HEK293 (cell line): ENCODE measurements around the gene FAM83E.

Experiments used
- BCL11B ChIP-seq: fragments of 450-650 bp; formaldehyde crosslinking; IDR thresholded peaks from 2 replicates; pipeline ENCODE4 v1.5.1; 2016; ENCODE audit warnings: low read depth, missing biosample characterization, missing genetic modification characterization
- MZF1 ChIP-seq: fragments of 450-650 bp; formaldehyde crosslinking; IDR thresholded peaks from 2 replicates; pipeline ENCODE4 v1.5.1; 2017; ENCODE audit warnings: missing biosample characterization, missing genetic modification characterization, borderline replicate concordance
- RBAK ChIP-seq: fragments of 450-650 bp; formaldehyde crosslinking; IDR thresholded peaks from 2 replicates; pipeline ENCODE4 v1.5.1; 2016; ENCODE audit warnings: missing biosample characterization, missing genetic modification characterization
- REPIN1 ChIP-seq: fragments of 450-650 bp; formaldehyde crosslinking; IDR thresholded peaks from 2 replicates; pipeline ENCODE4 v1.5.1; 2017; ENCODE audit warnings: missing biosample characterization, missing genetic modification characterization, low read depth
- SP2 ChIP-seq: fragments of 450-650 bp; formaldehyde crosslinking; IDR thresholded peaks from 2 replicates; pipeline ENCODE4 v1.5.1; 2016; ENCODE audit warnings: missing biosample characterization, missing genetic modification characterization
- TCF7L2 ChIP-seq: IDR thresholded peaks from 2 replicates; pipeline ENCODE4 v1.6.1; 2011; ENCODE audit warnings: low read depth, mild to moderate bottlenecking, inconsistent platforms, low read length, moderate library complexity, borderline replicate concordance
- YY1 ChIP-seq: fragments of 450-650 bp; formaldehyde crosslinking; IDR thresholded peaks from 2 replicates; pipeline ENCODE4 v1.5.1; 2018; ENCODE audit warnings: missing biosample characterization, missing genetic modification characterization
- ZBTB17 ChIP-seq: fragments of 450-650 bp; formaldehyde crosslinking; IDR thresholded peaks from 2 replicates; pipeline ENCODE4 v1.5.1; 2016; ENCODE audit warnings: missing biosample characterization, missing genetic modification characterization
- ZFHX2 ChIP-seq: fragments of 450-650 bp; formaldehyde crosslinking; conservative IDR thresholded peaks from 2 replicates; pipeline ENCODE4 v1.5.1; 2016; ENCODE audit warnings: missing biosample characterization, missing genetic modification characterization
- ZNF112 ChIP-seq: fragments of 450-650 bp; formaldehyde crosslinking; IDR thresholded peaks from 2 replicates; pipeline ENCODE4 v1.5.0; 2017; ENCODE audit warnings: missing biosample characterization, missing genetic modification characterization
- ZNF157 ChIP-seq: fragments of 450-650 bp; formaldehyde crosslinking; IDR thresholded peaks from 2 replicates; pipeline ENCODE4 v1.5.1; 2016; ENCODE audit warnings: missing biosample characterization, missing genetic modification characterization
- ZNF19 ChIP-seq: fragments of 450-650 bp; formaldehyde crosslinking; IDR thresholded peaks from 2 replicates; pipeline ENCODE4; 2016; ENCODE audit warnings: missing biosample characterization, missing genetic modification characterization, low read depth
- ZNF311 ChIP-seq: fragments of 450-650 bp; formaldehyde crosslinking; IDR thresholded peaks from 2 replicates; pipeline ENCODE4 v1.5.1; 2017; ENCODE audit warnings: missing biosample characterization, missing genetic modification characterization, borderline replicate concordance
- ZNF37A ChIP-seq: fragments of 450-650 bp; IDR thresholded peaks from 2 replicates; pipeline ENCODE4 v1.5.1; 2018; ENCODE audit warnings: missing biosample characterization, missing genetic modification characterization
- ZNF48 ChIP-seq: fragments of 450-650 bp; formaldehyde crosslinking; IDR thresholded peaks from 2 replicates; pipeline ENCODE4 v1.5.1; 2016; ENCODE audit warnings: missing biosample characterization, missing genetic modification characterization
- ZNF510 ChIP-seq: fragments of 450-650 bp; formaldehyde crosslinking; IDR thresholded peaks from 2 replicates; pipeline ENCODE4 v1.5.1; 2018; ENCODE audit warnings: mild to moderate bottlenecking, missing genetic modification characterization, missing biosample characterization; ENCODE audit not compliant: insufficient replicate concordance
- ZNF561 ChIP-seq: fragments of 450-650 bp; IDR thresholded peaks from 2 replicates; pipeline ENCODE4 v1.5.1; 2018; ENCODE audit warnings: missing biosample characterization, missing genetic modification characterization, borderline replicate concordance
- ZNF585B ChIP-seq: fragments of 450-650 bp; formaldehyde crosslinking; IDR thresholded peaks from 2 replicates; pipeline ENCODE4 v1.5.1; 2016; ENCODE audit warnings: missing biosample characterization, missing genetic modification characterization
- ZNF654 ChIP-seq: fragments of 450-650 bp; formaldehyde crosslinking; IDR thresholded peaks from 2 replicates; pipeline ENCODE4 v1.5.1; 2016; ENCODE audit warnings: low read depth, missing biosample characterization, missing genetic modification characterization
- ZNF664 ChIP-seq: fragments of 450-650 bp; formaldehyde crosslinking; IDR thresholded peaks from 2 replicates; pipeline ENCODE4 v1.5.1; 2016; ENCODE audit warnings: missing biosample characterization, missing genetic modification characterization
- ZNF670 ChIP-seq: fragments of 450-650 bp; formaldehyde crosslinking; IDR thresholded peaks from 2 replicates; pipeline ENCODE4 v1.5.1; 2016; ENCODE audit warnings: missing biosample characterization, missing genetic modification characterization, low read depth
- ZNF701 ChIP-seq: fragments of 450-650 bp; formaldehyde crosslinking; IDR thresholded peaks from 2 replicates; pipeline ENCODE4 v1.5.1; 2016; ENCODE audit warnings: missing biosample characterization, missing genetic modification characterization
- ZNF768 ChIP-seq: fragments of 450-650 bp; formaldehyde crosslinking; IDR thresholded peaks from 2 replicates; pipeline ENCODE4 v1.5.1; 2018; ENCODE audit warnings: missing biosample characterization, mild to moderate bottlenecking, missing genetic modification characterization
- ZNF785 ChIP-seq: fragments of 450-650 bp; formaldehyde crosslinking; IDR thresholded peaks from 2 replicates; pipeline ENCODE4 v1.5.1; 2016; ENCODE audit warnings: missing biosample characterization, missing genetic modification characterization
- ZNF791 ChIP-seq: fragments of 450-650 bp; formaldehyde crosslinking; IDR thresholded peaks from 2 replicates; pipeline ENCODE4 v1.5.1; 2016; ENCODE audit warnings: missing biosample characterization, missing genetic modification characterization
- TF ChIP-seq, protein P1 (sequence below): fragments of 450-650 bp; formaldehyde crosslinking; IDR thresholded peaks from 2 replicates; pipeline ENCODE4 v1.5.1; 2017; ENCODE audit warnings: missing biosample characterization, missing genetic modification characterization
- TF ChIP-seq, protein P2 (sequence below): fragments of 450-650 bp; formaldehyde crosslinking; IDR thresholded peaks from 2 replicates; pipeline ENCODE4 v1.5.1; 2016; ENCODE audit warnings: missing biosample characterization, missing genetic modification characterization
- TF ChIP-seq, protein P3 (sequence below): fragments of 450-650 bp; formaldehyde crosslinking; IDR thresholded peaks from 2 replicates; pipeline ENCODE4 v1.5.1; 2016; ENCODE audit warnings: missing biosample characterization, missing genetic modification characterization, borderline replicate concordance
- TF ChIP-seq, protein P4 (sequence below): fragments of 450-650 bp; formaldehyde crosslinking; IDR thresholded peaks from 2 replicates; pipeline ENCODE4 v1.5.1; 2017; ENCODE audit warnings: missing biosample characterization, missing genetic modification characterization
- TF ChIP-seq, protein P5 (sequence below): fragments of 450-650 bp; formaldehyde crosslinking; IDR thresholded peaks from 2 replicates; pipeline ENCODE4 v1.5.1; 2016; ENCODE audit warnings: missing biosample characterization, missing genetic modification characterization
- TF ChIP-seq, protein P6 (sequence below): fragments of 450-650 bp; formaldehyde crosslinking; IDR thresholded peaks from 2 replicates; pipeline ENCODE4 v1.5.1; 2016; ENCODE audit warnings: missing biosample characterization, missing genetic modification characterization

The FAM83E gene

DNA sequence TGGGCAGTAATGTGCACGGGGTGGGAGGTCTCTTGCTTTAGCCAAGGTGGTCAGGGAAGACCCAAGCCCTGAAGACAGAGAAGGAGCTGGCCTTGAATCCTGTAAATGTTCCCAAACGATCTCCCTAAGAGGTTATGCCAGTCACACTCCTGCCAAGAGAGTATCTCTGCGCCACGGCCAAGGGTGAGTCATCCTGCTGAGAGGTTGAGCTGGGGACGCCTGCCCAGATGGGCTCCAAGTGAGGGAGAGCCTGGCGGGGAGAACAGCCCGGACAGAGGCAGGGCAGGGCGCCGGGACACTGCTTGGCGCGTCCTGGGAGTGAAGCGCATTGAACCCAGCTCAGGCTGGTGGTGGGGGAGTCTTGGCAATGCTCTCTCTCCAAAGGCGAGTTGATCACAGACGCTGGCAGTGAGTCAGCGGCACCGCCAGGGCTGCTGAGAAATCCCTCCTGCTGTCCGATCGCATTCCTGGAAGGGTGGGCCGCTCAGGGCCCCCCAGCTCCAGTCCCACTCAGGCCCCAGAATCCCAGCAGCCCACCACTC lies 46.5 kb downstream of the FAM83E start (continued):
- TF ChIP-seq ZNF19 (tag by site-specific recombination) (no peak), ZNF561 (tag by site-specific recombination) (no peak), ZBTB17 (peak; percentile 68; the same call in 1 of the 2 replicates), ZNF157 (tag by site-specific recombination) (no peak), ZNF48 (tag by site-specific recombination) (no peak), ZNF510 (no peak), REPIN1 (tag by site-specific recombination) (no peak), ZNF112 (tag by site-specific recombination) (no peak), ZNF664 (tag by site-specific recombination) (no peak), ZNF791 (no peak), ZNF654 (tag by site-specific recombination) (no peak), RBAK (tag by site-specific recombination) (no peak), ZNF37A (tag by site-specific recombination) (no peak), ZNF311 (tag by site-specific recombination) (no peak), BCL11B (no peak), ZNF768 (tag by site-specific recombination) (no peak), ZNF701 (tag by site-specific recombination) (no peak), YY1 (no peak), SP2 (no peak), ZFHX2 (tag by site-specific recombination) (no peak), TCF7L2 (no peak), ZNF785 (tag by site-specific recombination) (no peak), ZNF670 (tag by site-specific recombination) (no peak), ZNF585B (no peak), MZF1 (tag by site-specific recombination) (no peak)
- TF ChIP-seq, protein P1, sequence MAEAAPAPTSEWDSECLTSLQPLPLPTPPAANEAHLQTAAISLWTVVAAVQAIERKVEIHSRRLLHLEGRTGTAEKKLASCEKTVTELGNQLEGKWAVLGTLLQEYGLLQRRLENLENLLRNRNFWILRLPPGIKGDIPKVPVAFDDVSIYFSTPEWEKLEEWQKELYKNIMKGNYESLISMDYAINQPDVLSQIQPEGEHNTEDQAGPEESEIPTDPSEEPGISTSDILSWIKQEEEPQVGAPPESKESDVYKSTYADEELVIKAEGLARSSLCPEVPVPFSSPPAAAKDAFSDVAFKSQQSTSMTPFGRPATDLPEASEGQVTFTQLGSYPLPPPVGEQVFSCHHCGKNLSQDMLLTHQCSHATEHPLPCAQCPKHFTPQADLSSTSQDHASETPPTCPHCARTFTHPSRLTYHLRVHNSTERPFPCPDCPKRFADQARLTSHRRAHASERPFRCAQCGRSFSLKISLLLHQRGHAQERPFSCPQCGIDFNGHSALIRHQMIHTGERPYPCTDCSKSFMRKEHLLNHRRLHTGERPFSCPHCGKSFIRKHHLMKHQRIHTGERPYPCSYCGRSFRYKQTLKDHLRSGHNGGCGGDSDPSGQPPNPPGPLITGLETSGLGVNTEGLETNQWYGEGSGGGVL (tag by site-specific recombination) = 0 out of 2 replicates have a peak, but pooled peaks have one; percentile 43
- TF ChIP-seq, protein P2, sequence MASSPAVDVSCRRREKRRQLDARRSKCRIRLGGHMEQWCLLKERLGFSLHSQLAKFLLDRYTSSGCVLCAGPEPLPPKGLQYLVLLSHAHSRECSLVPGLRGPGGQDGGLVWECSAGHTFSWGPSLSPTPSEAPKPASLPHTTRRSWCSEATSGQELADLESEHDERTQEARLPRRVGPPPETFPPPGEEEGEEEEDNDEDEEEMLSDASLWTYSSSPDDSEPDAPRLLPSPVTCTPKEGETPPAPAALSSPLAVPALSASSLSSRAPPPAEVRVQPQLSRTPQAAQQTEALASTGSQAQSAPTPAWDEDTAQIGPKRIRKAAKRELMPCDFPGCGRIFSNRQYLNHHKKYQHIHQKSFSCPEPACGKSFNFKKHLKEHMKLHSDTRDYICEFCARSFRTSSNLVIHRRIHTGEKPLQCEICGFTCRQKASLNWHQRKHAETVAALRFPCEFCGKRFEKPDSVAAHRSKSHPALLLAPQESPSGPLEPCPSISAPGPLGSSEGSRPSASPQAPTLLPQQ (tag by site-specific recombination) = peak; percentile 48; the same call in 1 of the 2 replicates
- TF ChIP-seq, protein P3, sequence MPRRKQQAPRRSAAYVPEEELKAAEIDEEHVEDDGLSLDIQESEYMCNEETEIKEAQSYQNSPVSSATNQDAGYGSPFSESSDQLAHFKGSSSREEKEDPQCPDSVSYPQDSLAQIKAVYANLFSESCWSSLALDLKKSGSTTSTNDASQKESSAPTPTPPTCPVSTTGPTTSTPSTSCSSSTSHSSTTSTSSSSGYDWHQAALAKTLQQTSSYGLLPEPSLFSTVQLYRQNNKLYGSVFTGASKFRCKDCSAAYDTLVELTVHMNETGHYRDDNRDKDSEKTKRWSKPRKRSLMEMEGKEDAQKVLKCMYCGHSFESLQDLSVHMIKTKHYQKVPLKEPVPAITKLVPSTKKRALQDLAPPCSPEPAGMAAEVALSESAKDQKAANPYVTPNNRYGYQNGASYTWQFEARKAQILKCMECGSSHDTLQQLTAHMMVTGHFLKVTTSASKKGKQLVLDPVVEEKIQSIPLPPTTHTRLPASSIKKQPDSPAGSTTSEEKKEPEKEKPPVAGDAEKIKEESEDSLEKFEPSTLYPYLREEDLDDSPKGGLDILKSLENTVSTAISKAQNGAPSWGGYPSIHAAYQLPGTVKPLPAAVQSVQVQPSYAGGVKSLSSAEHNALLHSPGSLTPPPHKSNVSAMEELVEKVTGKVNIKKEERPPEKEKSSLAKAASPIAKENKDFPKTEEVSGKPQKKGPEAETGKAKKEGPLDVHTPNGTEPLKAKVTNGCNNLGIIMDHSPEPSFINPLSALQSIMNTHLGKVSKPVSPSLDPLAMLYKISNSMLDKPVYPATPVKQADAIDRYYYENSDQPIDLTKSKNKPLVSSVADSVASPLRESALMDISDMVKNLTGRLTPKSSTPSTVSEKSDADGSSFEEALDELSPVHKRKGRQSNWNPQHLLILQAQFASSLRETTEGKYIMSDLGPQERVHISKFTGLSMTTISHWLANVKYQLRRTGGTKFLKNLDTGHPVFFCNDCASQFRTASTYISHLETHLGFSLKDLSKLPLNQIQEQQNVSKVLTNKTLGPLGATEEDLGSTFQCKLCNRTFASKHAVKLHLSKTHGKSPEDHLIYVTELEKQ (tag by site-specific recombination) = no peak
- TF ChIP-seq, protein P4, sequence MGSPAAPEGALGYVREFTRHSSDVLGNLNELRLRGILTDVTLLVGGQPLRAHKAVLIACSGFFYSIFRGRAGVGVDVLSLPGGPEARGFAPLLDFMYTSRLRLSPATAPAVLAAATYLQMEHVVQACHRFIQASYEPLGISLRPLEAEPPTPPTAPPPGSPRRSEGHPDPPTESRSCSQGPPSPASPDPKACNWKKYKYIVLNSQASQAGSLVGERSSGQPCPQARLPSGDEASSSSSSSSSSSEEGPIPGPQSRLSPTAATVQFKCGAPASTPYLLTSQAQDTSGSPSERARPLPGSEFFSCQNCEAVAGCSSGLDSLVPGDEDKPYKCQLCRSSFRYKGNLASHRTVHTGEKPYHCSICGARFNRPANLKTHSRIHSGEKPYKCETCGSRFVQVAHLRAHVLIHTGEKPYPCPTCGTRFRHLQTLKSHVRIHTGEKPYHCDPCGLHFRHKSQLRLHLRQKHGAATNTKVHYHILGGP (tag by site-specific recombination) = no peak
- TF ChIP-seq, protein P5, sequence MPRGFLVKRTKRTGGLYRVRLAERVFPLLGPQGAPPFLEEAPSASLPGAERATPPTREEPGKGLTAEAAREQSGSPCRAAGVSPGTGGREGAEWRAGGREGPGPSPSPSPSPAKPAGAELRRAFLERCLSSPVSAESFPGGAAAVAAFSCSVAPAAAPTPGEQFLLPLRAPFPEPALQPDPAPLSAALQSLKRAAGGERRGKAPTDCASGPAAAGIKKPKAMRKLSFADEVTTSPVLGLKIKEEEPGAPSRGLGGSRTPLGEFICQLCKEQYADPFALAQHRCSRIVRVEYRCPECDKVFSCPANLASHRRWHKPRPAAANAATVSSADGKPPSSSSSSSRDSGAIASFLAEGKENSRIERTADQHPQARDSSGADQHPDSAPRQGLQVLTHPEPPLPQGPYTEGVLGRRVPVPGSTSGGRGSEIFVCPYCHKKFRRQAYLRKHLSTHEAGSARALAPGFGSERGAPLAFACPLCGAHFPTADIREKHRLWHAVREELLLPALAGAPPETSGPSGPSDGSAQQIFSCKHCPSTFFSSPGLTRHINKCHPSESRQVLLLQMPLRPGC (tag by site-specific recombination) = no peak
- TF ChIP-seq, protein P6, sequence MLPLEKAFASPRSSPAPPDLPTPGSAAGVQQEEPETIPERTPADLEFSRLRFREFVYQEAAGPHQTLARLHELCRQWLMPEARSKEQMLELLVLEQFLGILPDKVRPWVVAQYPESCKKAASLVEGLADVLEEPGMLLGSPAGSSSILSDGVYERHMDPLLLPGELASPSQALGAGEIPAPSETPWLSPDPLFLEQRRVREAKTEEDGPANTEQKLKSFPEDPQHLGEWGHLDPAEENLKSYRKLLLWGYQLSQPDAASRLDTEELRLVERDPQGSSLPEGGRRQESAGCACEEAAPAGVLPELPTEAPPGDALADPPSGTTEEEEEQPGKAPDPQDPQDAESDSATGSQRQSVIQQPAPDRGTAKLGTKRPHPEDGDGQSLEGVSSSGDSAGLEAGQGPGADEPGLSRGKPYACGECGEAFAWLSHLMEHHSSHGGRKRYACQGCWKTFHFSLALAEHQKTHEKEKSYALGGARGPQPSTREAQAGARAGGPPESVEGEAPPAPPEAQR = no peak
